HEK293 (cell line): ENCODE results near the gene TRAF2.
"Not testable (repeated sequence)": the region's sequence is repeated elsewhere in the genome, so short reads cannot be mapped to it uniquely, and the experiment has no call there.

ENCODE experiments used
- CTCF ChIA-PET: fragments of 350-600 bp; formaldehyde crosslinking; extraction: SDS; loops from one replicate; lab custom pipeline; 2021; ENCODE audit warnings: antibody characterized with exemption; lab: Yijun Ruan, JAX
- POLR2A ChIA-PET: fragments of 300-600 bp; formaldehyde crosslinking; extraction: SDS; loops from one replicate; lab custom pipeline; 2020; ENCODE audit warnings: antibody characterized with exemption, inconsistent platforms; lab: Yijun Ruan, JAX
- H3K27ac ChIP-seq: fragments of 200-500 bp; sonication (Bioruptor generic); 2 replicates; pipeline ENCODE4 v1.5.1; 2014; ENCODE audit warnings: low read depth, low read length, control low read depth, inconsistent platforms; ENCODE audit errors: extremely low read depth
- H3K36me3 ChIP-seq, 2 experiments: fragments of 200-500 bp in 1 of 2; sonication (Bioruptor generic) in 1 of 2; 1 replicate in 1 of 2; 2 replicates in 1 of 2; pipeline ENCODE4 v1.5.1; 2014 to 2017; ENCODE audit warnings: inconsistent platforms in 2 of 2, low read length in 2 of 2; ENCODE audit not compliant: control insufficient read depth in 2 of 2, insufficient read depth in 1 of 2
- H3K4me1 ChIP-seq: fragments of 200-500 bp; sonication (Bioruptor generic); 2 replicates; pipeline ENCODE4 v1.5.1; 2014; ENCODE audit warnings: mild to moderate bottlenecking, low read length, inconsistent platforms; ENCODE audit not compliant: control insufficient read depth, insufficient read depth
- H3K4me3 ChIP-seq: 2 replicates; pipeline ENCODE4 v1.5.1; 2011; ENCODE audit warnings: low read depth, mild to moderate bottlenecking, control low read depth, low read length, moderate library complexity
- H3K9me3 ChIP-seq: fragments of 200-500 bp; sonication (Bioruptor generic); 2 replicates; pipeline ENCODE4 v1.5.1; 2014; ENCODE audit warnings: low read depth, low read length, inconsistent platforms; ENCODE audit not compliant: control insufficient read depth, insufficient read depth
- GLI4 ChIP-seq: fragments of 450-650 bp; formaldehyde crosslinking; IDR thresholded peaks from 2 replicates; pipeline ENCODE4 v1.5.1; 2016; ENCODE audit warnings: missing biosample characterization, missing genetic modification characterization
- KLF9 ChIP-seq: fragments of 450-650 bp; formaldehyde crosslinking; IDR thresholded peaks from 2 replicates; pipeline ENCODE4 v1.5.1; 2016; ENCODE audit warnings: missing biosample characterization, missing genetic modification characterization, low read depth
- ZBTB21 ChIP-seq: fragments of 450-650 bp; formaldehyde crosslinking; IDR thresholded peaks from 2 replicates; pipeline ENCODE4 v1.5.1; 2017; ENCODE audit warnings: missing biosample characterization, missing genetic modification characterization
- ZBTB7A ChIP-seq: fragments of 450-650 bp; formaldehyde crosslinking; IDR thresholded peaks from 2 replicates; pipeline ENCODE4 v1.5.1; 2016; ENCODE audit warnings: low read depth, missing biosample characterization, missing genetic modification characterization
- ZFHX2 ChIP-seq: fragments of 450-650 bp; formaldehyde crosslinking; conservative IDR thresholded peaks from 2 replicates; pipeline ENCODE4 v1.5.1; 2016; ENCODE audit warnings: missing biosample characterization, missing genetic modification characterization
- ZNF112 ChIP-seq: fragments of 450-650 bp; formaldehyde crosslinking; IDR thresholded peaks from 2 replicates; pipeline ENCODE4 v1.5.0; 2017; ENCODE audit warnings: missing biosample characterization, missing genetic modification characterization
- ZNF132 ChIP-seq: fragments of 450-650 bp; formaldehyde crosslinking; IDR thresholded peaks from 2 replicates; pipeline ENCODE4 v1.5.1; 2017; ENCODE audit warnings: missing biosample characterization, missing genetic modification characterization, borderline replicate concordance
- ZNF184 ChIP-seq: fragments of 450-650 bp; IDR thresholded peaks from 2 replicates; pipeline ENCODE4 v1.5.1; 2018; ENCODE audit warnings: missing biosample characterization, mild to moderate bottlenecking, missing genetic modification characterization
- ZNF350 ChIP-seq: fragments of 450-650 bp; formaldehyde crosslinking; IDR thresholded peaks from 2 replicates; pipeline ENCODE4 v1.5.0; 2017; ENCODE audit warnings: missing biosample characterization, mild to moderate bottlenecking, missing genetic modification characterization
- ZNF433 ChIP-seq: fragments of 450-650 bp; formaldehyde crosslinking; IDR thresholded peaks from 2 replicates; pipeline ENCODE4 v1.5.1; 2016; ENCODE audit warnings: missing biosample characterization, missing genetic modification characterization, low read depth
- ZNF623 ChIP-seq: fragments of 450-650 bp; formaldehyde crosslinking; IDR thresholded peaks from 2 replicates; pipeline ENCODE4 v1.5.1; 2016; ENCODE audit warnings: missing biosample characterization, missing genetic modification characterization
- TF ChIP-seq, protein P1 (sequence below): fragments of 450-650 bp; formaldehyde crosslinking; IDR thresholded peaks from 2 replicates; pipeline ENCODE4 v1.5.1; 2016; ENCODE audit warnings: missing biosample characterization, missing genetic modification characterization
- TF ChIP-seq, protein P2 (sequence below): fragments of 450-650 bp; formaldehyde crosslinking; conservative IDR thresholded peaks from 2 replicates; pipeline ENCODE4 v1.5.1; 2016; ENCODE audit warnings: low read depth, missing biosample characterization, missing genetic modification characterization
- TF ChIP-seq, protein P3 (sequence below): fragments of 450-650 bp; formaldehyde crosslinking; IDR thresholded peaks from 2 replicates; pipeline ENCODE4 v1.5.1; 2016; ENCODE audit warnings: missing biosample characterization, missing genetic modification characterization

Gene TRAF2

DNA sequence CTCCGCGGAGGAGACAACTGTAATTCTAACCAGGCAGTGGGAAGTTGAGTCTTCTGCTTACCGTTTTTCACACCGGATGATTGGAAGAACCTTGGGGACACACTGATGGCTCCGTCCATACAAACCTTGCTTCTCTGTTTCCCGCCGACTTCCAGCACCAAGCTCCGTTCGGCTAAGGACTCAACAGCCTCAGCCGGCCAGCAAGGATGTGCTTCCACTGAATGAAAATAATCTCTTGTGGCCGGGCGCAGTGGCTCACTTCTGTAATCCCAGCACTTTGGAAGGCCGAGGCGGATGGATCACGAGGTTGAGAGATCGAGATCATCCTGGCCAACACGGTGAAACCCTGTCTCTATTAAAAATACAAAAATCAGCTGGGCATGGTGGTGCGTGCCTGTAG lies 18.4 kb upstream of the TRAF2 start (continued):
- TF ChIP-seq, protein P1, sequence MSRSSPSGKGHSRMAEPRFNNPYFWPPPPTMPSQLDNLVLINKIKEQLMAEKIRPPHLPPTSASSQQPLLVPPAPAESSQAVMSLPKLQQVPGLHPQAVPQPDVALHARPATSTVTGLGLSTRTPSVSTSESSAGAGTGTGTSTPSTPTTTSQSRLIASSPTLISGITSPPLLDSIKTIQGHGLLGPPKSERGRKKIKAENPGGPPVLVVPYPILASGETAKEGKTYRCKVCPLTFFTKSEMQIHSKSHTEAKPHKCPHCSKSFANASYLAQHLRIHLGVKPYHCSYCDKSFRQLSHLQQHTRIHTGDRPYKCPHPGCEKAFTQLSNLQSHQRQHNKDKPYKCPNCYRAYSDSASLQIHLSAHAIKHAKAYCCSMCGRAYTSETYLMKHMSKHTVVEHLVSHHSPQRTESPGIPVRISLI (tag by site-specific recombination): no peak
- no peak for TF ChIP-seq ZNF184 (tag by site-specific recombination)

DNA sequence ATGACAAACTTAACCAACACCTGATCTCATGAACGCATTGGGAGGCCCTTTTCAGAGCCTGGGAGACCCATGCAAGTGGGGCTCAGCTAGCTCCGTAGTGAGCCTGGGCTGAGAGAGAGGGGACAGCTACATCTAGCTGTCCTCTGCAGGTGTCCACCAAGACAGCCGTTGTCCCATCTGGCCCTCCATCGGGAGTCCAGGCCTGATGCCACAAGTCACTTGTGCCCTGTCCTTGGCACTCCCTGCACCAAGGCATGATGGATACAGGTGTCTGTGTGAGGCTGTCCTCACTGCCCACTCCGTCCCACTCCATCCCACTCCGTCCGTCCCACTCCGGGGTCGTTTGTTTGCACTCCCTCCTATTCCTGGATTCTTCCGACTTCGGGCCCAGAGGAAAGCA lies 17.7 kb upstream of the TRAF2 start:
- H3K4me1 ChIP-seq: no peaks in the 10 kb centered on the region
- TF ChIP-seq ZNF623 (no peak), ZNF112 (tag by site-specific recombination) (no peak), ZNF433 (no peak)
- TF ChIP-seq, protein P2, sequence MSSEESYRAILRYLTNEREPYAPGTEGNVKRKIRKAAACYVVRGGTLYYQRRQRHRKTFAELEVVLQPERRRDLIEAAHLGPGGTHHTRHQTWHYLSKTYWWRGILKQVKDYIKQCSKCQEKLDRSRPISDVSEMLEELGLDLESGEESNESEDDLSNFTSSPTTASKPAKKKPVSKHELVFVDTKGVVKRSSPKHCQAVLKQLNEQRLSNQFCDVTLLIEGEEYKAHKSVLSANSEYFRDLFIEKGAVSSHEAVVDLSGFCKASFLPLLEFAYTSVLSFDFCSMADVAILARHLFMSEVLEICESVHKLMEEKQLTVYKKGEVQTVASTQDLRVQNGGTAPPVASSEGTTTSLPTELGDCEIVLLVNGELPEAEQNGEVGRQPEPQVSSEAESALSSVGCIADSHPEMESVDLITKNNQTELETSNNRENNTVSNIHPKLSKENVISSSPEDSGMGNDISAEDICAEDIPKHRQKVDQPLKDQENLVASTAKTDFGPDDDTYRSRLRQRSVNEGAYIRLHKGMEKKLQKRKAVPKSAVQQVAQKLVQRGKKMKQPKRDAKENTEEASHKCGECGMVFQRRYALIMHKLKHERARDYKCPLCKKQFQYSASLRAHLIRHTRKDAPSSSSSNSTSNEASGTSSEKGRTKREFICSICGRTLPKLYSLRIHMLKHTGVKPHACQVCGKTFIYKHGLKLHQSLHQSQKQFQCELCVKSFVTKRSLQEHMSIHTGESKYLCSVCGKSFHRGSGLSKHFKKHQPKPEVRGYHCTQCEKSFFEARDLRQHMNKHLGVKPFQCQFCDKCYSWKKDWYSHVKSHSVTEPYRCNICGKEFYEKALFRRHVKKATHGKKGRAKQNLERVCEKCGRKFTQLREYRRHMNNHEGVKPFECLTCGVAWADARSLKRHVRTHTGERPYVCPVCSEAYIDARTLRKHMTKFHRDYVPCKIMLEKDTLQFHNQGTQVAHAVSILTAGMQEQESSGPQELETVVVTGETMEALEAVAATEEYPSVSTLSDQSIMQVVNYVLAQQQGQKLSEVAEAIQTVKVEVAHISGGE (tag by site-specific recombination): no peak
- H3K4me3 ChIP-seq: no peak overlapping the region
- peaks cover 0 to 14% of the 10 kb centered on the region in 2 experiments; a peak in 2 of 3 replicates for H3K36me3 ChIP-seq
- H3K9me3 ChIP-seq: no peaks in the 10 kb centered on the region
- ChIA-PET POLR2A (interaction anchor here (1.1 to 3.4 kb wide), 3 partner anchors 10 to 218 kb away, joined by 3 to 15 read pairs (median 3); partner anchors contain the start of genes MAN1B1 and TRAF2), CTCF (interaction anchor here (1.0 to 1.4 kb wide), 2 partner anchors 13 to 166 kb away, joined by 3 to 8 read pairs; no protein-coding TSS in a partner anchor)
- H3K27ac ChIP-seq: no peak overlapping the region

DNA sequence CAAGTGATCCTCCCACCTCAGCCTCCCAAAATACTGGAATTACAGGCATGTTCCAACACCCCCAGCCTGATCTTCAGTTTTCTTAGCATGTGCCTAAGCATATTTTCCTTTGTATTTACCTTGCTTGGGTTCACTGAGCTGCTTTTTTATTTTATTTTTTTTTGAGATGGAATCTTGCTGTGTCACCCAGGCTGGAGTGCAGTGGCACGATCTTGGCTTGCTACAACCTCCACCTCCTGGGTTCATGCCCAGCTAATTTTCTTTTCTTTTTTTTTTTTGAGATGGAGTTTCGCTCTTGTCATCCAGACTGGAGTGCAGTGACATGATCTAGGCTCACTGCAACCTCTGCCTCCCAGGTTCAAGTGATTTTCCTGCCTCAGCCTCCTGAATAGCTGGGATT lies 16.7 kb upstream of the TRAF2 start:
- not testable (repeated sequence) for H3K4me1 ChIP-seq, H3K4me3 ChIP-seq, H3K36me3 ChIP-seq, H3K27ac ChIP-seq, H3K9me3 ChIP-seq
- CTCF ChIA-PET: interaction anchor here (1.0 to 1.4 kb wide), 3 partner anchors 12 to 165 kb away, joined by 3 to 8 read pairs (median 3); no protein-coding TSS in a partner anchor
- POLR2A ChIA-PET: interaction anchor here (0.6 to 1.4 kb wide), 5 partner anchors 12 to 131 kb away, joined by 3 to 6 read pairs (median 3); partner anchors contain the start of gene TRAF2

DNA sequence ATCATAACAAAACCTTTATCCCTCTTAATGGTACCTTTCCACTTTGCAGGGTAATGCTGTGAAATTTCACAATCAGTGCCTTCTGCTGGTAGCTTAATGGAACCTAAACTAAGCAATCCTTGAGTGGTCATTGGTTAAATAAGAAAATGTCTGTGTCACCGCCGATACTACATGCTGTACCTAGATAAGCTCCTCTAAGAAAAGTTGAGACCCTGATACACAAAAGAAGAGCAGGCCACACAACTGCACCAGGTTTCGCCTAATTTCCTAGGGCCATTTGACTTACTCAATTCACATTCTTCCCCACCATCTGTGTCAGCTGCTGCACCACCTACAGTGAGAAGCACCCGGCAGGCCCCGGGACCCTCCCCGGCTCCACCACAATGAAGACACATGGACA lies 11.2 kb upstream of the TRAF2 start:
- TF ChIP-seq KLF9 (tag by site-specific recombination): no peak
- TF ChIP-seq ZFHX2 (tag by site-specific recombination): no peak
- no peak for TF ChIP-seq ZBTB21 (tag by site-specific recombination)
- TF ChIP-seq GLI4 (tag by site-specific recombination): no peak
- no peak for TF ChIP-seq ZBTB7A (tag by site-specific recombination)
- no peak for TF ChIP-seq ZNF132 (tag by site-specific recombination)
- TF ChIP-seq, protein P3, sequence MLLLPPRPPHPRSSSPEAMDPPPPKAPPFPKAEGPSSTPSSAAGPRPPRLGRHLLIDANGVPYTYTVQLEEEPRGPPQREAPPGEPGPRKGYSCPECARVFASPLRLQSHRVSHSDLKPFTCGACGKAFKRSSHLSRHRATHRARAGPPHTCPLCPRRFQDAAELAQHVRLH: no peak
- no peak for TF ChIP-seq ZNF350 (tag by site-specific recombination)
- ChIA-PET CTCF (interaction anchor here (0.6 to 1.1 kb wide), 2 partner anchors 15 to 32 kb away, joined by 3 to 4 read pairs; partner anchors contain the start of gene AJM1), POLR2A (interaction anchor here (0.5 to 1.0 kb wide), 3 partner anchors 11 to 132 kb away, joined by 3 to 6 read pairs (median 3); partner anchors contain the start of gene TRAF2)

More for the DNA sequence above, 11.2 kb upstream of the TRAF2 start:
- Histone ChIP-seq H3K9me3 (no peaks in the 10 kb centered on the region), H3K4me1 (no peaks in the 10 kb centered on the region), H3K4me3 (no peak overlapping the region), H3K27ac (no peak overlapping the region), H3K36me3 (no peaks in the 10 kb centered on the region)
